Tongue (tissue), 2 donors: ENCODE data around the gene LENG9. TPM values are rescaled to one million over a fixed set of nuclear protein-coding genes. Genes with fewer than 3 reads are reported as not detected.
"Not testable (repeated sequence)": the region's sequence is repeated elsewhere in the genome, so short reads cannot be mapped to it uniquely, and the experiment has no call there.

ENCODE experiments used
- DNase-seq: peaks from one replicate; pipeline ENCODE4 v3.0.0-alpha.2; 2015
- total RNA-seq: library from RNA; depleted of rRNA; stranded (reverse); fragments of >200 nt; gene quantifications from one replicate; pipeline ENCODE4 v1.2.3, GENCODE V29; 2014

LENG9 gene
- total RNA-seq, 1 donor from 2014 or later, result 3.6 TPM

- no peak for DNase-seq
Observed at GRCh38 chr19:54459282-54460229, 4.0 kb downstream of the LENG9 start.

GRCh38 chr19:54458648-54459281, 4.8 kb downstream of the LENG9 start:
- no peak for DNase-seq

GRCh38 chr19:54457773-54458647, 5.6 kb downstream of the LENG9 start:
- no peak for DNase-seq

- no peak for DNase-seq
Observed at GRCh38 chr19:54456423-54457373, 6.9 kb downstream of the LENG9 start.

GRCh38 chr19:54455786-54456422, 7.7 kb downstream of the LENG9 start:
- DNase-seq, result no peak

- DNase-seq, result no peak
Observed at GRCh38 chr19:54454781-54455675, 8.6 kb downstream of the LENG9 start.

GRCh38 chr19:54453921-54454780, 9.4 kb downstream of the LENG9 start:
- DNase-seq, result no peak

- no peak for DNase-seq
Observed at GRCh38 chr19:54452626-54453025, 11.0 kb downstream of the LENG9 start.

GRCh38 chr19:54451997-54452396, 11.6 kb downstream of the LENG9 start:
- DNase-seq, result no peak

- DNase-seq, result no peak
Observed at GRCh38 chr19:54451331-54451871, 12.2 kb downstream of the LENG9 start.

- no peak for DNase-seq
Observed at GRCh38 chr19:54449701-54450069, 13.9 kb downstream of the LENG9 start.

- DNase-seq, result peak; percentile 99
Observed at GRCh38 chr19:54448774-54449700, 14.5 kb downstream of the LENG9 start, which contains the start of gene LENG8. LENG8 (plus strand) TSS chr19:54449199; CDS start chr19:54451345, 2,146 bp downstream.

- DNase-seq, result peak; percentile 72
Observed at GRCh38 chr19:54448040-54448773, 15.4 kb downstream of the LENG9 start.

GRCh38 chr19:54446349-54446748, 17.2 kb downstream of the LENG9 start:
- DNase-seq, result not testable (repeated sequence)

GRCh38 chr19:54444737-54445136, 18.8 kb downstream of the LENG9 start:
- no peak for DNase-seq

- no peak for DNase-seq
Observed at GRCh38 chr19:54440641-54441040, 22.9 kb downstream of the LENG9 start.
